Mammary epithelial cell (primary cell): ENCODE results near the gene AMACR.

ENCODE experiments used
- CTCF ChIP-seq, 2 donors: IDR thresholded peaks in 1 of 2; conservative IDR thresholded peaks in 1 of 2; 2 replicates each; pipeline ENCODE4 v1.5.1; 2011 to 2012; ENCODE audit warnings: inconsistent platforms in 2 of 2, low read length in 2 of 2, mild to moderate bottlenecking in 2 of 2, control low read depth in 1 of 2, low read depth in 1 of 2; ENCODE audit not compliant: insufficient read depth in 1 of 2; ENCODE audit errors: extremely low read depth in 1 of 2
- EZH2 ChIP-seq: IDR thresholded peaks from 2 replicates; pipeline ENCODE4 v1.6.1; 2012; ENCODE audit warnings: low read length, inconsistent platforms, borderline replicate concordance

GRCh38 chr5:34026089-34026761, 18.4 kb upstream of the AMACR start:
- TF ChIP-seq CTCF (conservative IDR thresholded peaks at IDR 0.05 in 1 of 2, IDR thresholded peaks at IDR 0.05 in 1 of 2; ENCODE audit: extremely low read depth in 1 of 2, insufficient read depth in 1 of 2, low read depth in 1 of 2, low read length in 2 of 2) (no peak), EZH2 (no peak)
